Caki2 (cell line): ENCODE measurements around the gene EMILIN3. TPM values are rescaled to one million over a fixed set of nuclear protein-coding genes. Genes with fewer than 3 reads are reported as not detected.

Experiments
- DNase-seq: peaks from one replicate; pipeline ENCODE4 v3.0.0-alpha.2; 2015; ENCODE audit warnings: low read depth
- in situ Hi-C: cut with HindIII; loops from 2 replicates; pipeline ENCODE4 v1.10.0; 2016; ENCODE audit warnings: low sequenced_read_pairs, low pct_unique_long_range_greater_than_20kb, mixed read lengths
- total RNA-seq: library from RNA; depleted of rRNA; stranded (reverse); fragments of >200 nt; shearing (Covaris generic); gene quantifications from 2 replicates; pipeline ENCODE4 v1.2.3, GENCODE V29; 2014; ENCODE audit warnings: low replicate concordance

The EMILIN3 gene
- total RNA-seq, 1 experiment from 2014 or later = not detected

- in situ Hi-C loops = no loop called here
Measured at GRCh38 chr20:41353530-41353929, 13.1 kb downstream of the EMILIN3 start.

GRCh38 chr20:41352666-41353065, 14.0 kb downstream of the EMILIN3 start:
- DNase-seq = no peak
- in situ Hi-C loops = no loop called here

More at GRCh38 chr20:41353530-41353929, 13.1 kb downstream of the EMILIN3 start:
- no peak for DNase-seq

GRCh38 chr20:41352106-41352505, 14.5 kb downstream of the EMILIN3 start:
- in situ Hi-C loops = no loop called here

DNA sequence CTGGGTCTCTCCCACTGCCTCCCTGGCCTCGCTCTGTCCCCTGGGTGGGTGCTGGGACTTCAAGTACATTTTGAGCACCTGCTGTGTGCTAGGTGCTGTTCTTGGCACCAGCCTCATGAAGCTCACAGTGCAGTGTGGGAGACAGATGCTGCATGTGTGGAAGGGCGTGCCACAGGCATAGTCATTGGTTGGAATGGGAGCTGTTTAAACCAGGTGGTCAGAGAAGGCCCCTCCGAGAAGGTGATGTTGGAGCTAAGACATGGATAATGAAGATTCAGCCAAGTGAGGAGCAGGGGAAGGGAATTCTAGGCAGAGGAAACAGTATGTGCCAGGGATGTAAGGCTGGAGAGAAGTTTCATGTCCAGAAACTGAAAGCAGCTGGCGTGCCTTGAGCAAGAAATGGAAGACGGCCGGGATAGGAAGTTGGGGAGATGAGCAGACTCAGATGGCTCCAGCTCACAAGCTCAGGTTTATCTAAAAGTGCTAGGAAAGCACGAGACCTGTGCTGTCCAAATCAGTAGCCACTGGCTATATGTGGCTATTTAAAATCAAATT, 16.1 kb downstream of the EMILIN3 start:
- in situ Hi-C loops = no loop called here
- no peak for DNase-seq

More at GRCh38 chr20:41352106-41352505, 14.5 kb downstream of the EMILIN3 start:
- no peak for DNase-seq

- no peak for DNase-seq
- in situ Hi-C loops = no loop called here
Measured at GRCh38 chr20:41349943-41350342, 16.7 kb downstream of the EMILIN3 start.

GRCh38 chr20:41349266-41349665, 17.4 kb downstream of the EMILIN3 start:
- in situ Hi-C loops = no loop called here
- no peak for DNase-seq

GRCh38 chr20:41348430-41349172, 18.0 kb downstream of the EMILIN3 start:
- in situ Hi-C loops = no loop called here
- DNase-seq = no peak

GRCh38 chr20:41347523-41348429, 18.8 kb downstream of the EMILIN3 start:
- in situ Hi-C loops = no loop called here
- DNase-seq = no peak

- in situ Hi-C loops = no loop called here
- no peak for DNase-seq
Measured at GRCh38 chr20:41345729-41346067, 20.9 kb downstream of the EMILIN3 start.

GRCh38 chr20:41344938-41345728, 21.5 kb downstream of the EMILIN3 start:
- no peak for DNase-seq
- in situ Hi-C loops = no loop called here

- no peak for DNase-seq
- in situ Hi-C loops = no loop called here
Measured at GRCh38 chr20:41344477-41344876, 22.1 kb downstream of the EMILIN3 start.

GRCh38 chr20:41342474-41343464, 23.8 kb downstream of the EMILIN3 start:
- no peak for DNase-seq

DNA sequence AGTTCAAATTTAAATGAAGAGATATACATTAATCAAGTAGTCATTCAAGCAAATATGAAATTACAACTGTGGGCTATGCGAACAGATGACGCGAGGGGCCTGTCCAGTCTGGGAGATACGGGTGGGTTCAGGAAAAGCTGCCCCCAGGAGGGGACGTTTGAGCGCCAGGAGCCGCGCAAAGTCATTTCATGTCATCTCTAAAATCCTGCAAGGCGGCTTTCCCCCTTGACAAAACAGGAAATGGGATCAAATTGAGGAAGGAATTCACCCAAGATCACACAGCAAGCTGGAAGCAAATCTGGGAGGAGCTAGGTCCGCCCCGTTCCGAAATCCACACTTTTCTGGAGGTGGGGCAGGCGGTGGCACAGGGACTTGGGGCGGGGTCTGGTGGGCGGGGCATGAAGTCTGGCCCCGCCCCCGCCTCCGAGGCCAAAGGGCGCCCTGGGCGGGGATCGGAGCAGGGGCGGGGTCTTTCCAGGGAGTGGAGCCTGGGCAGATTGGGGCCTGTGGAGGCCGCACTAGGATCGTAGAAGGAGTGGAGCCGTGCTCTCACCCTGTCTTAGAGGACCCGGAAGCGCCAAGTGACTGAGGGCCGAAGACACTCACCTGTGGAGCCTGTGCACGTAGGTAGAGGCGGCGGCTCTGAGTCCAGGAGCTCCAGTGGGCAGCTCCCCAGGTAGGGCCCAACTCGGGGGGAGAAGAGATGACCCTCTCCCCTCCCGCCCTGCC, 26.1 kb downstream of the EMILIN3 start, which contains the start of gene LPIN3:
Gene LPIN3, plus strand, starts transcription at position 495 of the 729 bp plus-strand sequence. CDS start 4,983 bp downstream, outside the sequence.
- DNase-seq = peak; percentile 94
- in situ Hi-C loops = no loop called here

More at GRCh38 chr20:41342474-41343464, 23.8 kb downstream of the EMILIN3 start:
- in situ Hi-C loops = no loop called here

GRCh38 chr20:41339957-41340326, 26.7 kb downstream of the EMILIN3 start:
- in situ Hi-C loops = no loop called here
- peak; percentile 82 for DNase-seq

DNA sequence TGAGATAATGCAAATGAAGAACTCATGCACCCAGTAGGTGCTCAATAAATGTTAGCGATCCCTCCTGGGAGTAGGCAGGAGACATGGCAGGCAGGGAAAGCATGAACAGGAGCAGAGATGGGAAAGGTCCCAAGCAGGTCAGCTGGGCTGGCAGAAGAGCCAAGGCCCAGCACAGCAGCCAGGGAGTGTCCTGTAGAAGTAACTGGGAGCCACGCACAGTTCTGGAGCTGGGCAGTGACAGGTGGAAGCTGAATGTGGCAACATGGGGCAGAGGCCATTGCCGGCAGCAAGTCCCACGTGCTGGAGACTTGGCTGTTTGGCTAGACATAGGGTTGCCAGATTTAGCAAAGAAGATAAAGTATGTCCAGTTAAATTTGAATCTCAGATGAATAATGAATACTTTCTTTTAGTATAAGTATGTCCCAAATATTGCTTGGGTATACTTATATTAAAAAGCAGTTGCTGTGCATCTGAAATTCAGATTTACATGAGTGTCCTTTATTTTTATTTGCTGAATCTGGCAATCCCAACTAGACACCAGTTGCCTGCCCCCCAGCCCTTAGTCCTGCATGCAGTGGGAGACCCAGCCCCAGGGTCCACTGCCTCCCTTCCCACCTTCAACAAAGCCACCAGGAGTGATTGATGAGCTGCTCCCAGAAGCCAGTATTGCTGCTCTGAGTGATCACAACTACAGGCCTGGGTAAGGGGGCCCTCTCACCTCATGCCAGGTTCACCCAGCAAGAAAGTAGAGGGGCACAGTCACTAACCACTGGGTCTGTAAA, 29.7 kb downstream of the EMILIN3 start:
- in situ Hi-C loops = no loop called here
- DNase-seq = no peak

GRCh38 chr20:41335591-41335990, 31.0 kb downstream of the EMILIN3 start:
- no peak for DNase-seq
- in situ Hi-C loops = no loop called here
